ENCODE data around the gene RGL3.
"Not testable (repeated sequence)": the region's sequence is repeated elsewhere in the genome, so short reads cannot be mapped to it uniquely, and the experiment has no call there.

Gene RGL3

GRCh38 chr19:11420429-11421370 is 1.6 kb upstream of the RGL3 start:
- DNase-seq (ENCODE audit: low read depth) = no peak

- no peak for DNase-seq (ENCODE audit: low read depth)
Observed at GRCh38 chr19:11418094-11418548, 993 bp downstream of the RGL3 start.

DNA sequence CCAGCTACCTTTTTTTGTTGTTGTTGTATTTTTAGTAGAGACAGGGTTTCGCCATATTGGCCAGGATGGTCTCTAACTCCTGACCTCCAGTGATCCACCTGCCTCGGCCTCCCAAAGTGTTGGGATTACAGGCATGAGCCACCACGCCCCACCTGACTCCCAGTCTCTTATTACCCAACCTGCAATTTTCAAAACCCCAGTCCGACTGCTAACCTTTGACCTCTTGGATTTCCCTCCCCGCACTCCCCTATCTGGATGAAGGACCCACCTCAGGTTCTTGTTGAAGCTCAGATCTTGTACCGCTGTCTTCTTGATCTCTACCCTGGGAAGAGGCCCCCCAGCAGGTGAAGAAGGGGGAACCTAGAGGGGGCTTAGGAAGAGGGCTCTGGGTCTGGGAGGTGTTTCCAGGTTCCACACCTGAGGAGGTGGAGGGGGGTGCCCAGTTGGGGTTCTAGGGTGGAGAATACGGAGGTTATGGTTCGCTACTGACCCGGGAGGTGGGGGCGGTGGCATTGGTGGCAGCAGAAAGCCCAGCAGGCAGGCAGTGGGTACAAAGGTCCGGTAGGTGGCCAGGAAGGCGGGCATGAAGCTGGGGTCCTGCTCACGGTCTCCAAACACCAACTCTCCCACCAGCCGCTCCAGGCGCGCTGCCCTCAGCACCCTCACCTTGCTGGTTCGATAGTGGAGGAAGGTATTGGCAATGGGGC is 2.6 kb downstream of the RGL3 start:
- no peak for DNase-seq (ENCODE audit: low read depth)

GRCh38 chr19:11414544-11414943 is 4.6 kb downstream of the RGL3 start:
- no peak for DNase-seq (ENCODE audit: low read depth)

DNA sequence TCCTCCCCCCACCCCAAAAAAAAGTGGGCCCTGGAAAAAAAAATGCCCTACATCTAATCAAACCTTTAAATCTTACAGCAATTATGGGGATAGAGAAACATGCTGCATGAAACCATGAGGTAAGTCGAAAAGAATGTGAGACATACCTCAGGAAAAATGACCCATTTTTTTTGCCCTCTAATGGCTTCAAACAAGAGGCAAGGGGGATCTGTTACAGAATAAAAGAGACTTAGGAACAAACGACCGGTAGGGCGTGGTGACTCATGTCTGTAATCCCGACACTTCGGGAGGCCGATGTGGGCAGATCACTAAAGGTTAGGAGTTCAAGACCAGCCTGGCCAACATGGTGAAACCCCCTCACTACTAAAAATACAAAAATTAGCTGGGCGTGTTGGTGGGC is 8.4 kb downstream of the RGL3 start:
- DNase-seq (ENCODE audit: low read depth) = no peak

DNA sequence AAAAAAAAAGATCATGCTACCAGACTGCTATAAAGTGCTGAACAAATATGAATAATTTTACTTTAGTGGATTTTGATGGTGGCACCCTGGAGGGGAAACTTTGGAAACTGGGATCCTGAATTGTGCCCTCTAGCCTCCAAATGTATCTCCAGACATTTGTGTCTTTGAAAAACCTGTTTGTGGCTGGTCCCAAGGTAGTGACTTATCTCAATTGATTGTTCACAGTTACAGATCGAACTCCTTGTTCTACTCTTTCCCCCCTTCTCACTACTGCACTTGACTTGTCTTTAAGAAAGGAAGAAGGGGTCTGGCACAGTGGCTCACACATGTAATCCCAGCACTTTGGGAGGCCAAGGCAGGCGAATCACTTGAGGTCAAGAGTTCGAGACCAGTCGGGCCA is 10.5 kb downstream of the RGL3 start:
- no peak for DNase-seq (ENCODE audit: low read depth)

DNA sequence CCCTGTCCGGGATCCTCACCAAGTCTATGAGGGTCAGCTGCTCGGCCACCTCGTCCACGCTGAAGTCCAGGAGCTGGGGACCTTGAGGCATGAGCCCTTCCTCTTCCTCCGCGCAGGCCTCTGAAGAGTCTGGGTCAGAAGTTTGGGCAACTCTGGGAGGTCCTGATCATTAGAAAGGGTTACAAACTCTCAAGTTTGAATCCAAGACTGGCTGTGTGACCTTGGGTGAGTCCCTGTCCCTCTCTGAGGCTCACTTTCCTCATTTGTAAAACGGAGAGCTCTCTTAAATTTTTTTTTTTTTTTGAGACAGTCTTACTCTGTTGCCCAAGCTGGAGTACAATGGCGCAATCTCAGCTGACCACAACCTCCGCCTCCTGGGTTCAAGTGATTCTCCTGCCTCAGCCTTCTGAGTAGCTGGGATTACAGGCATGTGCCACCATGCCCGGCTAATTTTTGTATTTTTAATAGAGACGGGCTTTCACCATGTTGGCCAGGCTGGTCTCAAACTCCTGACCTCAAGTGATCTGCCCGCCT is 12.3 kb downstream of the RGL3 start:
- DNase-seq (ENCODE audit: low read depth) = not testable (repeated sequence)

DNA sequence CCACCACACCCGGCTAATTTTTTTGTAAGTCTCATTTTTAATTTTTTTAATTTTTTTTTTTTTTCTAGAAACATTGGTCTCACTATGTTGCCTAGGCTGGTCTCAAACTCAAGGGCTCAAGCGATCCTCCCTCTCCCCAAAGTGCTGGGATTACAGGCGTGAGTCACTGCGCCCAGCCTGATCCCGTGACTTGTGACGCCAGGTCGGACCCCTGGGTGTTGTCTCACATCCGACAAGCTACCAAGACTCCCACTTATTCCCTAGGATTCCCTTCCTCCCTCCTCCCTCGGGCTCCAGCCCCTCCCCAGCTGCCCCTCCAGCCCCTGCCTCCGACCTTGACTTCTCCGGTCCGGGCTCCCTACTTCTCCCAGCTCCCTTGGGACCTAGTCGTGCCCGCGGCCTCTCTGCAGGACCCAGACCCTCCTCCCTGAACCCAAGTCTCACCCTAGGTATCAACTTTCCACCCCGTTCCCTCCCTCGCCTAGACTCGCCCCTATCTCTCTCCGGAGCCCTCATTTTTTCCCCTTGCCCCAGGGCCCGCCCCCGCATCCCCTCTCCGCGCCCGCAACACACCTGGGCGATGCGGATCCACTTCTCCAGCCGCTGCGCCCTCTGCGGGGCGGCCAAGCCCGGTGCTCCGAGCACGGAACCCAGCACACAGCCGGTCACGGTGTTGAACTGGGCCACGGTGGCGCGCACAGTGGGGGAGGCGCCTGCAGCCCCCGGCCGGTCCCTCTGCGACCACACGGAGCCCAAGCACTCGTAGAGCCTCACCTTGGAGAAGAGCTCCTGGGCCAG is 13.1 kb downstream of the RGL3 start:
- no peak for DNase-seq (ENCODE audit: low read depth)

- DNase-seq (ENCODE audit: low read depth) = no peak
Observed at GRCh38 chr19:11404588-11405222, 14.4 kb downstream of the RGL3 start.

DNA sequence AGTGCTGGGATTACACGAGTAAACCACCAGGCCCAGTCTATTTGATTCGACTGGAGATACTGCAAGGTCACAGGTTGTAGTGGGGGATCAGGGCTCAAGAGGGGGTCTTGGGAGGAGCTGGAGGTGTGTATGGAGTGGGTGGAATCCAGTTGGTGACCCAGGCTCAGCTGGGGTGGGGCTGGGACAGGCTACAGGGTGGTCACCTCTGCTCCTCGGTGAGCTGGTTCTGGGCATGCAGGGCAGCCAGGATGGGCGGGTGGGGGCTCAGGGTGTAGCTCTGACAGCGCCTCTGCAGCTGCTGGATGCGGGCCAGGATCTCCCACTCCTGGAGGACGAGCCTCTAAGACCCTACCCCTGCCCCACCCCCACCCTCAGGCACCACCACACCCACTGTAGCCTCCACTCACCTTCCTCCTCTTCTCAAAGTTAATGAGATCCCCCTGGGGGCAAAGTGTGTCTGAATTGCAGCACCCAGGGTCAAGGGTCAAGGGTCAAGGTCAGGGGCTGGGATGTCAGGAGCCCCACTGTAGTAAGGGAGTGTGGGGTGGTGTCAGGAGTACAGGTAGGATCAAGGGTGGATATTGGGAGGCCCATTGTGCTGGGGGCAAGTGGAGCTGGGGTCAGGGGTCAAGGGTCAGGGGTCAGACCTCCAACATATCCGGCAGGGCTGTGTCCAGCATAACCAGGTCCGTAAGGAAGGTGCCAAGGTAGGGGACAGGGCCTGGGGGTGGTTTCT is 17.1 kb downstream of the RGL3 start:
- no peak for DNase-seq (ENCODE audit: low read depth)

DNA sequence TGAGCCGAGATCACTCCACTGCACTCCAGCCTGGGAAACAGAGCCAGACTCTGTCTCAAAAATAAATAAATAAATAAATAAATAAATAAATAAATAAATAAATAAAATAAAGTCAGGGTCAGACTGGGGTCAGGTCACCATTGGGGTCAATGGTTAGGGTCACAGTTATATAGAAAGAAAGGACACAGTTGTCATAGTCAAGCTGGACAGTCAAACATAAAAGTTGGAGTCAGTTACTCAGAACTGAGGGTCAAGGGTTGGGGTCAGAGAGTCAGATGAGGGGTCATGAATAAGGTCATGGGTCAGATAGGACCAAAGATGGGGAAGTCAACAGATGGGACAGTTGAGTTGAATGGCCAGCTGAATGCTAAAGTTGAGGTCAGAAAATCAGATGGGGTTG is 18.3 kb downstream of the RGL3 start:
- DNase-seq (ENCODE audit: low read depth) = no peak

DNA sequence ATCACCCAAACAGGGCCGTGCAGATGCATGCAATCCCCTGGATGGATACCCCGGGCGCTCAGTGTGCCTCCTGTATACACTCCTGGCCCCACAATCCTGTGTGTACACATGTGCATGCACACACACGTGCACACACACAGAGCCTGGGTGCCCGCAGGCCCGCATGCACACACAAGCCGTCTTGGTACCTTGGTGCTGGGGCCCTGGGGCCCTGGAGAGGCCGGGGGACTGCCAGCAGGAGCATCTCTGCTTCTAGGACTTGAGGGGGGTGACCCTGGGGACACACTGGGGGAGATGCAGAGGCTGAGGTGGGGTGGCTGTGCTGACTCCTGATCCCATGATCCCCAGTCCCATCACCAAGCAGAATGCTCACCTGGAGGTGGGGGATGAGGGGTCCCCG is 19.4 kb downstream of the RGL3 start:
- no peak for DNase-seq (ENCODE audit: low read depth)

DNA sequence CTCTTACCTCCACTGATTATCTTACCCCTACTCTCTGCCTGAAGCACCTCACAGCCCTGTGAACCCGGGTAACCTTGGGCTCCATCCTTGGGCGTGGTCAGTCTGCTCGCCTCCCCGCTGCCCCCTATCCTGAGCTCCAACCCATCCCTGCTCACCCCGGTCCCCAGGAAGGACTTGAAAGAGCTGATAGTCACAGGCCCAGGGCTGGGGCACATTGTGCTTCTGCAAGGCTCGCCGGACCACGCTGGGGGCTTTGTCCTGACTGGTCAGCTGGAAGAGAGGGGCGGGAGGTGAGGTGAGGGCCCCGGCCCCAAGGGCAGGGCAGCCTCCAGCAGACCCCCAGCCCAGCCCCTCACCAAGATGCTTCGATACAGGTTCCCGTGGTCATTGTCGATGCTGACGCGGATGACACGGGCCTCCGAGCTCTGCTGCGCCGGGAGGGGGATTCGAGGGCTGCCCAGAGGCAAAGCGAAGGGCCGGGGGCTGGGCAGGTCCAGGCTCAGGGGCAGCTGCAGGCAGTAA is 22.0 kb downstream of the RGL3 start:
- DNase-seq (ENCODE audit: low read depth) = no peak

- DNase-seq (ENCODE audit: low read depth) = no peak
Observed at GRCh38 chr19:11390933-11391680, 28.0 kb downstream of the RGL3 start.

DNA sequence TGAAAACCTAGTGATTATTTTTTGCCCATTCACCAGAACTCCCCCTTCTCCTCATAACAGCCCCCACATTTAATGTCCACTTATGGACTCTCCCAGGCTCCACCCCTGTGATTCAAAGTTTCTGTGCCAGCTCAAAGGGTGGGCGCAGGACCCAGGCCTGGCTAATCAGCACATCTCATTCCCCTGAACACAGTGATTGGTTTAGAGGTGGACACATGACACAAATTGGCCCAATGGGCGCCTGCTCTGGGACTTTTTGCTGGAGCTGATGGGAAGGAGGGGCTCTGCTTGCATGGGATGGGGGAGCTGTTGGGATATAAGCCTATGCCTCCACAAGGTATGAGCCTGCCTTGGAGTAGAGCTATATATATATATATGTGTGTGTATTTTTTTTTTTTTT is 28.8 kb downstream of the RGL3 start:
- no peak for DNase-seq (ENCODE audit: low read depth)

DNA sequence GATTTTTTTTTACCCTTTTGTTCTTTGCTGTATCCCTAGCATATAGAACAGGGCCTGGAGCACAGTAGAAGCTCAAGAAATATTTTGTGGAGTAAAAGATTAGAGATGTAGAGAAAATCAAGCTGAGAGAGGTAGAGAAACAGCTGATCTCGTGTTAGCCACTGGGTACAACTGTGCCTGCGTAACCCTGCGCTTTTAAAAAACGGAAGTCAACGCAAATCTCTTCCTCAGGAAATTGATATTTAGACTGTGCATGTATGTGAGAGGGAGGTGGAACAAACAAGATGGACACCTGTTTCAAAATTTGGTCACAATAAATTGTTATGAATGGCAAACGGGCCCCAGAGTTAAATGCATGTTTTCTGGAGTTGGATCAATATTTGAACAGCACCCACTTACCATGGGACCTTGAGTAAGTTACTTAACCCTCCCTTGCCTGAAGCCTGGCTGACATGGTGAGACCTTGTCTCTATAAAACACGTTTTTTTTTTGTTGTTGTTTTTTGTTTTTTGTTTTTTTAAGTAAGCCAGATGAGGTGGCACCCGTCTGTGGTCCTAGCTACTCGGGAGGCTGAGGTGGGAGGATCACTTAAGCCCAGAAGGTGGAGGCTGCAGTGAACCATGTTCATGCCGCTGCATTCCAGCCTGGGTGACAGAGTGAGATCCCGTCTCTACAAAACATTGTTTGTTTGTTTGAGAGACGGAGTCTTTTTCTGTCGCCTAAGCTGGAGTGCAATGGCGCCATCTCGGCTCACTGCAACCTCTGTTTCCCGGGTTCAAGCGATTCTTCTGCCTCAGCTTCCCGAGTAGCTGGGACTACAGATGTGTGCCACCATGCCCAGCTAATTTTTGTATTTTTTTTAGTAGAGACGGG is 31.7 kb downstream of the RGL3 start:
- DNase-seq (ENCODE audit: low read depth) = no peak

DNA sequence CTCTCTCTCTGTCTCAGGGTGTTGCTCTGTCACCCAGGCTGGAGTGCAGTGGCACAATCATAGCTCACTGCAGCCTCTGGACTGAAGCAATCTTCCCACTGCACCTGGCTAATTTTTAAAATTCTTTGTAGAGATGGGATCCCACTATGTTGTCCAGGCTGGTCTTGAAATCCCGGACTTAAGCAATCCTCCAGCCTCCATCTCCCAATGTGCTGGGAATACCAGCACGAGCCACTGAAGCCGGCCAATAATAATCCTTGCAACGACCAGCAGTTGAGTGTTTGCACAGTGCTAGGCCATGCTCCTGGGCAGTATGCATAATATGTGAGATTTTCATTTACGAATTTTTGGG is 34.4 kb downstream of the RGL3 start:
- DNase-seq (ENCODE audit: low read depth) = no peak

DNA sequence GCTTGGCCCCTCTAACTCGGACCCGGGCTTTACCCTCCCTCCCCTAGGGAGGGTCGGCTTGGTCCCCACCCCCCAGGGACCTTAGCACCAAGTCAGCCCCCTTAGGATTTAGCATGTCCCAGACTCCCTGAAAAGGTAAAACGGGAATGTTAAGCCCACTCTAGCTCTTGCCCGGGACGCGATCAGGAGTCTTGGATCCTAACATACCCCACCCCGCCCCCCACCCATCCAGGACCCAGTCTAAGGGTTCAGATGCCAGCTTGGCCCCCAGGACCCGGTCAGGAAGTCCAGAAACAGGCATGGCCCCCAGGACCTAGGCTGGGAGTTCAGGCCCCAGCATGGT is 35.4 kb downstream of the RGL3 start:
- no peak for DNase-seq (ENCODE audit: low read depth)
